Hippocampal formation (tissue), 2 donors: Measurements from ENCODE around the gene ANXA1.

Experiments used
- DNase-seq, 2 donors: peaks; one replicate each; lab custom pipeline; 2025; lab: John Stamatoyannopoulos, UW

ANXA1 gene

GRCh38 chr9:73138516-73138915 lies 13.1 kb upstream of the ANXA1 start:
- DNase-seq, result no peak

GRCh38 chr9:73141282-73141681 lies 10.4 kb upstream of the ANXA1 start:
- no peak for DNase-seq

- no peak for DNase-seq
Measured at GRCh38 chr9:73143711-73144328, 7.8 kb upstream of the ANXA1 start.

DNA sequence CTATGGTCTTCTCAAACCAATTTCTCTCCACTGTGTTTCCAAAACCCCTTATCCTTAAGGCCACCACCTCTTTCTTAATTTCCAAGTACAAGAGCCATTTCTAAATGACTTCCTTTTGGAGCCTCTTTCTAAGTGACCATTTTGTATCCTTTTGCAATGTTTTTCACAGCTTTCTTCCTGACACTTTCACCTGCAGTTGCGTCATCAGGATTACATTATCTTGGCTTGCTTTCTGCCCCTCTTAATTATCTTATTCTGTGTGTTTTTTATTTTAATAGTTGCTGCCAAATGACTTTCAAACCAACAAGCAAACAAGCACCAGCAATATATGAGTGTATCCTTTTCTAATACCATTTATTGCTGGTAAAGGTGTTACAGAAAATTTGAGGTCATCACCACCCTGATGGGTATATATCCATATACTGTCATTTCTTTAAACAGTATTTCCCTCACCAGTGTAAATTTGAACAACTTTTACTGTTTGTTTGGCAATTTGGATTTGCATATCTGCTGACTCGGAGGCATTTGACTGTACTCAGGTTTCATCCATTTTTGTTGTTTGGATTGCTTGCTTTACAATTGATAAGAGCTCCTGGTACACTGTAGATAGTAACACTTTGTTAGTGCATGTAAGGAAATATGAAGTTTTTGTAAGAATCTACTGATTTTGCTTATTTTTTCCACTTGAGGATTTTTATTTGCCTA lies 5.4 kb upstream of the ANXA1 start:
- no peak for DNase-seq

- no peak for DNase-seq
Measured at GRCh38 chr9:73148447-73148937, 3.2 kb upstream of the ANXA1 start.

- peak in 1 of 2 donors; percentile 43 for DNase-seq
Measured at GRCh38 chr9:73149371-73150067, 2.1 kb upstream of the ANXA1 start.

GRCh38 chr9:73152543-73152844 lies 829 bp downstream of the ANXA1 start:
- DNase-seq, result no peak

GRCh38 chr9:73152953-73153352 lies 1.3 kb downstream of the ANXA1 start:
- no peak for DNase-seq

DNA sequence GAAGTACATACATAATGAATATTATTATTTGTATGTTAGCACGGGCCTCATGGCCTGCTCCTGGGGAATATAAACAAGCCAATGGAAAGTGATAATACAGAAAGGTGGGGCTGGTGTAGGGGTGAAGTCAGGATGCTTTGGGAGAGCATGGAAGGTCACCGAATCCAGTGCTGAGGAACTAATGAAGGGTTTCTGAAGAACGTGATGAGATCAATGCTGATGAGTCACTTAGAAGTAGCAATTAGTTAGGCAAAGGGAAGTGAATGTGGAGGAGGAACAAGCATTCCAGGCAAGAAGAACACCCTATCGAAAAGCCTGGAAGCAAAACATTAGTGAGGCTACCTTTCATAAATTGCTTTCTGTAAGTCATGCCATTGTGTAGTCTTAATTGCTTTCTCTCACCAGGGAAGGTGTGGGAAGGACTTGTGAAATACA lies 2.1 kb downstream of the ANXA1 start:
- no peak for DNase-seq

DNA sequence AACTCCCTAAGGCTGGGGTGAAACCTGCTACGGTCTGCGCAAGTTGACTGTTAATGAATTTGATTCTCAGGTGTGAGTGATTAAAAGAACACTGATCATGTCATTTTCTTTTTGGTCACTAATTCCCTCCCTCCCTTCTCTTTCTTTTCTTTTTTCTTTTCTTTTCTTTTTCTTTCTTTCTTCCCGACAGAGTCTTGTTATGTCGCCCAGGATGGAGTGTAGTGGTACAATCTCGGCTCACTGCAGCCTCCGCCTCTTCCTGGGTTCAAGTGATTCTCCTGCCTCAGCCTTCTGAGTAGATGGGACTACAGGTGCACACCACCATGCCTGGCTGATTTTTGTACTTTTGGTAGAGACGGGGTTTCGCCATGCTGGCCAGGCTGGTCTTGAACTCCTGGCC lies 2.6 kb downstream of the ANXA1 start:
- DNase-seq, result no peak

- no peak for DNase-seq
Measured at GRCh38 chr9:73154722-73155121, 3.1 kb downstream of the ANXA1 start.

DNA sequence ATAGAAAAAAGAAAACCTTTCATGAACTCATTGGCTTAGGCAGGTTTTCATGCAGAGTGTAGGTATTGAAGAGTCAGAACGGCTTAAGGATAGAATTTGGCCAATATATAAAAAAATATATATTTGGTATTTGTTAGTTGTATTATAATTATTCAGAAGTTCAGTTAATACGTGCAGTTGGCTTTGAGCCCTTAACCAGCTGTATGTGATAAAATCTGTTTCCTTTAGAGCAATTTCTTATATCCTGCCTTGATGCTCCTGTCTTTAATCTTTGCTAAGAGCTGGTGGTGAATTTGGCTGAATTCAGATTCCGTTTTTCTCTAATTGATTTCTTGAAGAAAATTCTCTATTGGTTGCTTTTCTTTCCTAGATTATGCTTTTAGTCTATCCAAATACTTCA lies 3.7 kb downstream of the ANXA1 start:
- DNase-seq, result no peak

DNA sequence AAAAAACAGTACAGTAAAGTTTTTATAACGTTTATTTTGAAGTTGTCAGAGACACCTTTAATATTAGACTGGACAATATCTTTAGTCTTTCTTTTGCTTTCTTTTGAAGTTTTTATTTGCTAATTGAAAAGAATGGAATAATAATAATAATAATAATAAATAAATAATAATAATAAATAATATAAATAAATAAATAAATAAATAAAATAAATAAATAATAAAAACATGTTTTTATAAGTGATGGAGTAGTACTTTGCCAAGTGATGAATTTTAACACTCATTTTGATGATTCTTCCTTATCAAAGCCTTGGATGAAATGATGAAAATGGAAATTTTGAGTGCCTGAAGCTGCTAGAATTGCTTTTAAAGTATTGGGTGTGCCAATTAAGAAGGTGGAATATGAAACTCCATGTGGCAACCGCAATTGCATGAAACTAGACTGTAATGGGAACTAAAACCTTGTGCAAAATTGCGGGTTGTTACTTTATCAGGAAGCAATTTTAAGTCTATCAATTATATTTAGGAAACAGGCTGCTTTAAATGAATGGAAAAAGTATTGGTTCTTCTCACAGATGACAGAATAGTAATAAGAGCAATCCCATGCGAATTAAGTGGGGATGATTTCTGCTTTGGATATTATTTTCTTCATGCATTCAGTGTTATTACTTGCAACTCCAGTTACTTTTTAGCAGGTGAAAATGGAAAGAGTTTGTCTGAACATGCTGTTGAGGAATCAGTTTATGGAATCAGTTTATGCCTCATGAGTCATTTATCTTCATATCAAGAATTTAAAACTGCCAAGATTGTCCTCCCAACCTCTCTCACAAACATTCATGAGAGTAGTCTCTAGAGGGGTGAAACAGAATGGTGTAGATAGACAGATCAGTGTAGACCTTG lies 4.6 kb downstream of the ANXA1 start:
- DNase-seq, result no peak

DNA sequence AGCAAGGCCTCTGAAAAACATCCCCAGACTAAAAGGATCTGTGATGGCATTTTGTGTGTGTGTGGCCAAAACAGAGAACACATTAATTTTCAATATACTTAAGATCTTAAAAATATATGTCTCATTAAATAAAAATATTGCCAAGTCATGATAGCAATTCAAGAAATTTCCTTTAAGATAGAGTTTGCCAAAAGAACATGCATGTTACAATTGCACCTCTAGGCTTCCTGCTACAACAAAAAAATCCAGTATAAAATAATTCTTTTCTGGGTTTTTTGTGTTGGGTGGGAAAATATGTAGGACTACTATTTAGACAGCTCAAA lies 5.2 kb downstream of the ANXA1 start:
- DNase-seq, result no peak

DNA sequence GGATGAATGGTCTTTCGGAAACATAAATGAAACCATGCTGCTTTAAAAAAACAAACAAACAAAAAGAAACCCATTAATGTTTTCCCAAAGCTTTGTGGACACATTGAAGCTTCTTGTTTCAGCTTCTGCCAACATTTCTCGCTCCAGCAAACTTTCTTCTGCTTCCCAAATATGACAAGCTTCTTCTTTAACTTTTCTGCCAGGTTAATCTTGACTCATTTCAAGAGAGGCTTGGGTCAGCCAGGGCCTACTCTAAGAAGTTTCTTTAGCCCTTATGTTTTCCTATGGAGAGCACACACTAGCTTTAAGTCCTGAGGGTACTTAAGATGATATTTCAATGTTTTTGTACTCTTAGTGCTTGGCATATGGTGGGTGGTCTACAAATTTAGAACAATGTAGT lies 6.1 kb downstream of the ANXA1 start:
- no peak for DNase-seq

- no peak for DNase-seq
Measured at GRCh38 chr9:73158723-73159122, 7.1 kb downstream of the ANXA1 start.

- no peak for DNase-seq
Measured at GRCh38 chr9:73160868-73161267, 9.2 kb downstream of the ANXA1 start.

DNA sequence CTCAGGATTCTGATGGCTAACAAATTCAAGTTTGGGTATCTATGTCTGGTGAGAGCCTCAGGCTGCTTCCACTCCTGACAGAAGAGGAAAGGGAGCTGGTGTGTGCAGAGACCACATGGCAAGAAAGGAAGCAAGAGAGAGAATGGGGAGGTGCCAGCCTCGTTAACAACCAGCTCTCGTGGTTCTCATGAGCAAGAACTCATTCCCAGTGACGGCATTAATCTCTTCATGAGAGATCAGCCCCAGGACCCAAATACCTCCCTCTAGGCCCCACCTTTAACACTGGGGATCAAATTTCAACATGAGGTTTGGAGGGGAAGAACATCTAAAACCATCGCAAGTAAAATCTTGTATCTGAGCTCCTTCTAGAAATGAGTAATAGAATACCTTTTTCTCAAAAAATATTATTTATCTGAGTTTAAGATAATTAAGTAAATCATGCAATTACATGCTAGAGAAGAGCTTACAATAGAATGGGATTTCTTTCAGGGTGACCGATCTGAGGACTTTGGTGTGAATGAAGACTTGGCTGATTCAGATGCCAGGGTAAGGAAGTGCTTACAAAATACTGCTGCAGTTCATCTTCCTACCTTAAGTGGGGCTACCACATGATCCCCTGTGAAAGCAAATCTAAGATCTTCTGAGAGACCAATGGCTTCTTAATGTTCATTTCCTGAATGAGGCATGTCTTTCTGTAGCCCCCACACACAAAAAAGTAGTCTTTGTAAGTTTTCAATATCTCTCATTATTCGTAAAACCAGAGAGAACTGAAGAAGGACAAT lies 11.5 kb downstream of the ANXA1 start:
- no peak for DNase-seq

- DNase-seq, result no peak
Measured at GRCh38 chr9:73165911-73166310, 14.2 kb downstream of the ANXA1 start.

- no peak for DNase-seq
Measured at GRCh38 chr9:73166468-73166867, 14.8 kb downstream of the ANXA1 start.

- no peak for DNase-seq
Measured at GRCh38 chr9:73167614-73168013, 15.9 kb downstream of the ANXA1 start.
